ENCODE data around the gene BIVM. TPM values are rescaled to one million over a fixed set of nuclear protein-coding genes. Genes with fewer than 3 reads are reported as not detected.

BIVM gene
- total and polyA plus RNA-seq, 2 of the 4 experiments (the other 2 are of a cell fraction) = 7.2 to 12.2 TPM

- H3K27me3 ChIP-seq (ENCODE audit: control insufficient read depth, insufficient read depth, low read length) = no peaks in the 10 kb centered on the region
- H3K9me1 ChIP-seq (ENCODE audit: insufficient read depth, low read length) = no peaks in the 10 kb centered on the region
- no peak overlapping the region for H3K4ac ChIP-seq (ENCODE audit: low read depth, low read length)
- H3K56ac ChIP-seq (ENCODE audit: extremely low read depth, insufficient read depth, low read length) = no peak overlapping the region
- DNase-seq (no peak), ATAC-seq (ENCODE audit: low read depth) (no peak)
- no peak overlapping the region for H3K9ac ChIP-seq (ENCODE audit: low read depth, low read length)
- H2BK120ac ChIP-seq (ENCODE audit: low read depth, low read length) = no peak overlapping the region
- dilution Hi-C loops (cut with HindIII; ENCODE audit: low sequenced_read_pairs, unreplicated experiment) = no loop called here
- ChIA-PET POLR2A (ENCODE audit: unreplicated experiment) (no interaction called here), CTCF (no interaction called here)
- H4K91ac ChIP-seq (ENCODE audit: insufficient read depth, low read depth, low read length) = no peak overlapping the region
- H3K4me2 ChIP-seq (ENCODE audit: low read depth, low read length) = no peak overlapping the region
- no peak overlapping the region for H2BK5ac ChIP-seq (ENCODE audit: low read depth, low read length, poor library complexity, severe bottlenecking)
- H4K5ac ChIP-seq (ENCODE audit: low read depth, low read length) = no peak overlapping the region
- H3K14ac ChIP-seq (replicated peaks; ENCODE audit: low read depth, low read length) = no peak overlapping the region
- no peak overlapping the region for H3K27ac ChIP-seq (ENCODE audit: insufficient read depth, low read length)
- no peak overlapping the region for H2AK5ac ChIP-seq (ENCODE audit: low read depth, low read length)
- H3K23ac ChIP-seq (ENCODE audit: low read depth, low read length) = no peak overlapping the region
- 71% methylated on average over 1 of the region's 3 CpGs; no CpG with 5 or more reads in 1 of the 2 experiments for WGBS, 2 experiments (ENCODE audit: extremely low coverage in 2 of 2, insufficient read length in 1 of 2)
- H3K79me1 ChIP-seq (ENCODE audit: low read depth in 1 of 2, low read length in 2 of 2) = peaks cover 2 to 4% of the 10 kb centered on the region in 2 experiments; a peak in 2 of 4 replicates
- H2BK15ac ChIP-seq (ENCODE audit: low read depth, low read length) = no peak overlapping the region
- H3K36me3 ChIP-seq (ENCODE audit: control insufficient read depth, insufficient read depth, low read length) = no peaks in the 10 kb centered on the region
- peaks cover under 1% of the 10 kb centered on the region; the same call in 1 of the 2 replicates for H3K4me1 ChIP-seq (ENCODE audit: control insufficient read depth, insufficient read depth, low read length)
- no peak overlapping the region for H3K4me3 ChIP-seq (ENCODE audit: insufficient read depth, low read depth, low read length)
- intact Hi-C loops (cut with micrococcal nuclease) = no loop called here
- no peak overlapping the region for H2AK9ac ChIP-seq (replicated peaks; ENCODE audit: low read depth, low read length, poor library complexity)
- TF ChIP-seq CHD1 (IDR thresholded peaks at IDR 0.05; ENCODE audit: low read depth, low read length) = no peak
- TF ChIP-seq NFE2L2 (IDR thresholded peaks at IDR 0.05; ENCODE audit: low read depth, low read length) = no peak
- no peak for TF ChIP-seq CTCF (conservative IDR thresholded peaks at IDR 0.05; ENCODE audit: low read depth, low read length)
- TF ChIP-seq BHLHE40 (IDR thresholded peaks at IDR 0.05; ENCODE audit: low read depth, low read length) = no peak
- TF ChIP-seq FOS (IDR thresholded peaks at IDR 0.05; ENCODE audit: low read depth, low read length) = no peak
- no peak for TF ChIP-seq MAFK (IDR thresholded peaks at IDR 0.05; ENCODE audit: low read depth, low read length)
- TF ChIP-seq MXI1 (IDR thresholded peaks at IDR 0.05; ENCODE audit: borderline replicate concordance, low read depth, low read length) = no peak
- TF ChIP-seq USF2 (IDR thresholded peaks at IDR 0.05; ENCODE audit: low read depth, low read length) = no peak
- TF ChIP-seq CEBPB (IDR thresholded peaks at IDR 0.05; ENCODE audit: low read depth, low read length) = no peak
- TF ChIP-seq RCOR1 (IDR thresholded peaks at IDR 0.05; ENCODE audit: insufficient replicate concordance, low read length) = no peak
- no peak for TF ChIP-seq RAD21 (IDR thresholded peaks at IDR 0.05; ENCODE audit: low read length)
- no peak for TF ChIP-seq RFX5 (IDR thresholded peaks at IDR 0.05; ENCODE audit: low read depth, low read length)
- TF ChIP-seq SMC3 (IDR thresholded peaks at IDR 0.05; ENCODE audit: low read depth, low read length) = no peak
- no peak for TF ChIP-seq ELK1 (IDR thresholded peaks at IDR 0.05; ENCODE audit: borderline replicate concordance, low read depth, low read length)
- TF ChIP-seq MAZ (IDR thresholded peaks at IDR 0.05; ENCODE audit: borderline replicate concordance, low read depth, low read length) = no peak
- TF ChIP-seq POLR2A (IDR thresholded peaks at IDR 0.05; ENCODE audit: low read depth, low read length) = no peak
- H3K18ac ChIP-seq (ENCODE audit: low read depth, low read length) = no peak overlapping the region
- in situ Hi-C loops (cut with MboI; ENCODE audit: low sequenced_read_pairs) = no loop called here
- H4K8ac ChIP-seq (ENCODE audit: low read depth in 2 of 2, low read length in 2 of 2) = no peak overlapping the region
- BruUV-seq (replicated peaks) = no TSS peak
- no peaks in the 10 kb centered on the region for H3K9me3 ChIP-seq (ENCODE audit: control insufficient read depth, insufficient read depth, low read length)
- no peak overlapping the region for H2AFZ ChIP-seq (replicated peaks; ENCODE audit: low read length, poor library complexity)
- no peak overlapping the region for H2BK20ac ChIP-seq (ENCODE audit: low read depth, low read length)
- no peaks in the 10 kb centered on the region; the same call in 1 of the 2 replicates for H4K20me1 ChIP-seq (ENCODE audit: insufficient read depth, low read length)
These were observed 21.2 kb upstream of the BIVM start for GRCh38 chr13:102777736-102778135.
